ENCODE data around the gene GAS6. TPM values are rescaled to one million over a fixed set of nuclear protein-coding genes. Genes with fewer than 3 reads are reported as not detected.

The GAS6 gene
- total RNA-seq, 1 experiment from 2014 or later = 93.8 TPM

GRCh38 chr13:113897966-113898365 is 34.1 kb upstream of the GAS6 start:
- no peaks in the 10 kb centered on the region for H3K9me2 ChIP-seq (ENCODE audit: insufficient read depth)
- BruUV-seq (replicated peaks) = TSS peak; percentile 92
- peak overlapping the region; percentile 71 for H3K27ac ChIP-seq
- H3K4me3 ChIP-seq = no peak overlapping the region
- H3K4me1 ChIP-seq (replicated peaks; ENCODE audit: insufficient read depth) = peaks cover 29% of the 10 kb centered on the region
- H3K9me3 ChIP-seq (ENCODE audit: insufficient read depth, low read depth) = no peaks in the 10 kb centered on the region
- no peaks in the 10 kb centered on the region for H3K27me3 ChIP-seq (ENCODE audit: insufficient read depth, low read depth)
- H3K4me2 ChIP-seq = peak overlapping the region; percentile 48; the same call in 1 of the 2 replicates
- H4K20me1 ChIP-seq (ENCODE audit: insufficient read depth) = no peaks in the 10 kb centered on the region
- no peaks in the 10 kb centered on the region for H3K79me2 ChIP-seq (ENCODE audit: low read depth)
- intact Hi-C loops (cut with micrococcal nuclease; ENCODE audit: unreplicated experiment) = loop anchor here (2.0 to 5.0 kb wide), 5 partner anchors 31 to 77 kb away; no protein-coding TSS in a partner anchor
- POLR2A ChIA-PET (ENCODE audit: unreplicated experiment) = no interaction called here
- no peak for TF ChIP-seq CTCF (conservative IDR thresholded peaks at IDR 0.05)
- TF ChIP-seq EZH2 (IDR thresholded peaks at IDR 0.05; ENCODE audit: low read depth) = no peak
- no peaks in the 10 kb centered on the region for H3K36me3 ChIP-seq (ENCODE audit: low read depth)
- no peak for DNase-seq
- H3F3A ChIP-seq (ENCODE audit: insufficient read depth, low read depth) = peaks cover 15% of the 10 kb centered on the region
- CTCF ChIA-PET = interaction anchor here (0.6 kb wide), 1 partner anchor 392 kb away, joined by 4 read pairs; no protein-coding TSS in a partner anchor
- H2AFZ ChIP-seq = no peak overlapping the region

- Histone ChIP-seq H3K79me2 (ENCODE audit: low read depth) (no peaks in the 10 kb centered on the region), H3K4me2 (peak overlapping the region; percentile 56), H3K9me2 (ENCODE audit: insufficient read depth) (no peaks in the 10 kb centered on the region), H4K20me1 (ENCODE audit: insufficient read depth) (no peaks in the 10 kb centered on the region), H3F3A (ENCODE audit: insufficient read depth, low read depth) (peaks cover 15% of the 10 kb centered on the region), H2AFZ (no peak overlapping the region), H3K9me3 (ENCODE audit: insufficient read depth, low read depth) (no peaks in the 10 kb centered on the region), H3K27me3 (ENCODE audit: insufficient read depth, low read depth) (no peaks in the 10 kb centered on the region), H3K36me3 (ENCODE audit: low read depth) (no peaks in the 10 kb centered on the region), H3K4me3 (no peak overlapping the region), H3K4me1 (replicated peaks; ENCODE audit: insufficient read depth) (peaks cover 29% of the 10 kb centered on the region), H3K27ac (peak overlapping the region; percentile 71)
- BruUV-seq (replicated peaks) = no TSS peak
- POLR2A ChIA-PET (ENCODE audit: unreplicated experiment) = no interaction called here
- peak; percentile 88 to 94 for DNase-seq
- CTCF ChIA-PET = no interaction called here
- intact Hi-C loops (cut with micrococcal nuclease; ENCODE audit: unreplicated experiment) = loop anchor here (2.0 to 5.0 kb wide), 5 partner anchors 32 to 76 kb away; no protein-coding TSS in a partner anchor
- TF ChIP-seq CTCF (conservative IDR thresholded peaks at IDR 0.05) (no peak), EZH2 (IDR thresholded peaks at IDR 0.05; ENCODE audit: low read depth) (no peak)
Observed at GRCh38 chr13:113897161-113897560, 33.3 kb upstream of the GAS6 start.

- ChIA-PET CTCF (interaction anchor here (0.6 kb wide), 1 partner anchor 484 kb away, joined by 3 read pairs; no protein-coding TSS in a partner anchor), POLR2A (ENCODE audit: unreplicated experiment) (no interaction called here)
- H3K27me3 ChIP-seq (ENCODE audit: insufficient read depth, low read depth) = no peaks in the 10 kb centered on the region
- DNase-seq = no peak
- H3K9me3 ChIP-seq (ENCODE audit: insufficient read depth, low read depth) = no peaks in the 10 kb centered on the region
- no peak for TF ChIP-seq CTCF (conservative IDR thresholded peaks at IDR 0.05)
- no peak for TF ChIP-seq EZH2 (IDR thresholded peaks at IDR 0.05; ENCODE audit: low read depth)
- no TSS peak for BruUV-seq (replicated peaks)
- H3K4me1 ChIP-seq (replicated peaks; ENCODE audit: insufficient read depth) = peaks cover 29% of the 10 kb centered on the region
- H3K4me3 ChIP-seq = no peak overlapping the region
- H3K79me2 ChIP-seq (ENCODE audit: low read depth) = no peaks in the 10 kb centered on the region
- H3K27ac ChIP-seq = no peak overlapping the region
- no peak overlapping the region for H3K4me2 ChIP-seq
- no peak overlapping the region for H2AFZ ChIP-seq
- peaks cover 15% of the 10 kb centered on the region for H3F3A ChIP-seq (ENCODE audit: insufficient read depth, low read depth)
- no peaks in the 10 kb centered on the region for H3K9me2 ChIP-seq (ENCODE audit: insufficient read depth)
- no peaks in the 10 kb centered on the region for H3K36me3 ChIP-seq (ENCODE audit: low read depth)
- intact Hi-C loops (cut with micrococcal nuclease; ENCODE audit: unreplicated experiment) = loop anchor here (5.0 kb wide), 1 partner anchor 52 kb away; no protein-coding TSS in a partner anchor
- H4K20me1 ChIP-seq (ENCODE audit: insufficient read depth) = no peaks in the 10 kb centered on the region
Observed at GRCh38 chr13:113895436-113895835, 31.6 kb upstream of the GAS6 start.

Measured in PC-9 (cell line).